ENCODE results near the gene TRAPPC11. TPM values are rescaled to one million over a fixed set of nuclear protein-coding genes. Genes with fewer than 3 reads are reported as not detected.
A peak's percentile ranks its signal among the peaks of the same experiment; 100 is the strongest.

The TRAPPC11 gene
- total RNA-seq, 2 experiments from 2014 or later, result 18.9 to 21.6 TPM

GRCh38 chr4:183670960-183671555, 12.0 kb downstream of the TRAPPC11 start:
- no peak overlapping the region for H3K4me3 Mint-ChIP-seq
- no peaks in the 10 kb centered on the region for H3K9me3 Mint-ChIP-seq
- peaks cover 4% of the 10 kb centered on the region for H3K36me3 Mint-ChIP-seq
- no peaks in the 10 kb centered on the region for H3K27me3 Mint-ChIP-seq
- DNase-seq, result no peak
- no peaks in the 10 kb centered on the region for H3K4me1 Mint-ChIP-seq
- H3K27ac Mint-ChIP-seq, result no peak overlapping the region

- Mint-ChIP-seq H3K27me3 (no peaks in the 10 kb centered on the region), H3K4me3 (no peak overlapping the region), H3K36me3 (peaks cover 6% of the 10 kb centered on the region), H3K4me1 (no peaks in the 10 kb centered on the region), H3K27ac (no peak overlapping the region), H3K9me3 (no peaks in the 10 kb centered on the region)
- no peak for DNase-seq
Measured at GRCh38 chr4:183674153-183674552, 15.1 kb downstream of the TRAPPC11 start.

DNA sequence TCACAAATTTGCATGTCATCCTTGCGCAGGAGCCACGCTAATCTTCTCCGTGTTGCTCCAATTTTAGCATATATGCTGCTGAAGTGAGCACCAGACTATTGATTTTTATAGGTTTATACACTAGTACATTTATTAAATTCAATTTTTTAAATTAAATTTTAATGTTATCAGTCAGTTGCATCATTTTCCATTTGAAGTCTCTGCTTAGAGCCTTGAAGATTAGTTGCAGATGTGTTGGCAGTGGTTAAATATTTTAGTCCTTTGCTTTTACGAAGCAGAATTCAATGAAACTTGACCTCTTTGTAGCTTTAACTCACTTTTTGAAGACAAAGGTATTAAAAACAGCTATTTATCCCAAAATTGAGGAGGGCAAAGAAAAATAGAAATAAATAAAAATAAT, 16.5 kb downstream of the TRAPPC11 start:
- H3K36me3 Mint-ChIP-seq, result peaks cover 8% of the 10 kb centered on the region
- no peak overlapping the region for H3K4me3 Mint-ChIP-seq
- H3K27me3 Mint-ChIP-seq, result no peaks in the 10 kb centered on the region

GRCh38 chr4:183681119-183681518, 22.0 kb downstream of the TRAPPC11 start:
- no peak for DNase-seq
- Mint-ChIP-seq H3K4me1 (no peaks in the 10 kb centered on the region), H3K4me3 (no peak overlapping the region), H3K9me3 (no peaks in the 10 kb centered on the region), H3K27ac (no peak overlapping the region), H3K27me3 (no peaks in the 10 kb centered on the region), H3K36me3 (peaks cover 6% of the 10 kb centered on the region)

More for the DNA sequence above, 16.5 kb downstream of the TRAPPC11 start:
- no peak overlapping the region for H3K27ac Mint-ChIP-seq
- no peaks in the 10 kb centered on the region for H3K9me3 Mint-ChIP-seq
- DNase-seq, result no peak
- no peaks in the 10 kb centered on the region for H3K4me1 Mint-ChIP-seq

DNA sequence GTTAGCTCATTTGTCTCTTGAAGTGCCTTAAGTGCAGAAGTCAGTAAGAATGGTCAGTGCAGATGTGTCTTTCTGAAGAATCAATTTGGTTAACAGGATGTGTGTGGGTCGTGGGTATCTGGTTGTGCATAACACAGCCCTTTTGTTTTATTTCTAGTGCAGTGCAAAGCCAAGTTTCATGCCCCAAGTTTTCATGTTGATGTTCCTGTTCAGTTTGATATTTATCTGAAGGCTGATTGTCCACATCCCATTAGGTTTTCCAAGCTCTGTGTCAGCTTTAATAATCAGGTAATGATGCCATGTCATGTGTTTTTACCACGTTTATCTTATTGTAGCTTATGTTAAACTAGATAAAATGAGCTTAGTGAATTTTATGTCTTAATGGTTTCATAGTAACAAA, 27.4 kb downstream of the TRAPPC11 start:
- peaks cover 8% of the 10 kb centered on the region for H3K36me3 Mint-ChIP-seq
- no peaks in the 10 kb centered on the region for H3K9me3 Mint-ChIP-seq
- H3K4me3 Mint-ChIP-seq, result no peak overlapping the region
- H3K27ac Mint-ChIP-seq, result no peak overlapping the region
- H3K4me1 Mint-ChIP-seq, result peaks cover 3% of the 10 kb centered on the region
- no peak for DNase-seq
- H3K27me3 Mint-ChIP-seq, result no peaks in the 10 kb centered on the region

GRCh38 chr4:183688216-183688615, 29.1 kb downstream of the TRAPPC11 start:
- H3K36me3 Mint-ChIP-seq, result peaks cover 8% of the 10 kb centered on the region
- H3K4me3 Mint-ChIP-seq, result no peak overlapping the region
- H3K27ac Mint-ChIP-seq, result no peak overlapping the region
- no peaks in the 10 kb centered on the region for H3K27me3 Mint-ChIP-seq
- H3K4me1 Mint-ChIP-seq, result peaks cover 3% of the 10 kb centered on the region
- no peak for DNase-seq
- H3K9me3 Mint-ChIP-seq, result no peaks in the 10 kb centered on the region

DNA sequence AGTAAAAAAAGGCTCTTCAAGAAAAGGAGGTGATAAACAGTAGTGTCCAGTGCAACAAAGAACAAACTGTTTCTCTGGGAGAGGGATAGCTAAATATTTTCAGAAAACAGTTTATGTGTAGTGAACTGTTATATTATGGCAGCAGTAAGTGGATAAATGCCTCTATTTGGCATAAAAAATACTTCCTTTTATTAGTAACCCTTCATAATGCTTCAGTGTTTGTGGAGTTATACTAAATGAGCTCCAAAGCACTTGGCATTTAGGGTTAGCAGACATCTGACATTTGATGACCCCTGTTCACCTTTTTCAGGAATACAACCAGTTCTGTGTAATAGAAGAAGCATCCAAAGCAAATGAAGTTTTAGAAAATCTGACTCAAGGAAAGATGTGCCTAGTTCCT, 31.9 kb downstream of the TRAPPC11 start:
- H3K27me3 Mint-ChIP-seq, result no peaks in the 10 kb centered on the region
- H3K27ac Mint-ChIP-seq, result no peak overlapping the region
- H3K36me3 Mint-ChIP-seq, result peaks cover 17% of the 10 kb centered on the region
- peaks cover 3% of the 10 kb centered on the region for H3K4me1 Mint-ChIP-seq
- DNase-seq, result no peak
- H3K9me3 Mint-ChIP-seq, result no peaks in the 10 kb centered on the region
- no peak overlapping the region for H3K4me3 Mint-ChIP-seq

- Mint-ChIP-seq H3K36me3 (peaks cover 18% of the 10 kb centered on the region), H3K4me3 (no peak overlapping the region), H3K27ac (no peak overlapping the region), H3K9me3 (no peaks in the 10 kb centered on the region), H3K4me1 (peaks cover 3% of the 10 kb centered on the region), H3K27me3 (no peaks in the 10 kb centered on the region)
- no peak for DNase-seq
Measured at GRCh38 chr4:183691897-183692296, 32.8 kb downstream of the TRAPPC11 start.

GRCh38 chr4:183698909-183699308, 39.8 kb downstream of the TRAPPC11 start:
- Mint-ChIP-seq H3K4me3 (no peak overlapping the region), H3K27me3 (no peaks in the 10 kb centered on the region), H3K27ac (no peak overlapping the region), H3K36me3 (peaks cover 34% of the 10 kb centered on the region), H3K9me3 (peaks cover 3% of the 10 kb centered on the region), H3K4me1 (no peaks in the 10 kb centered on the region)
- DNase-seq, result no peak

- H3K4me1 Mint-ChIP-seq, result no peaks in the 10 kb centered on the region
- no peak overlapping the region for H3K27ac Mint-ChIP-seq
- peaks cover 37% of the 10 kb centered on the region for H3K36me3 Mint-ChIP-seq
- no peaks in the 10 kb centered on the region for H3K27me3 Mint-ChIP-seq
- no peak for DNase-seq
- H3K4me3 Mint-ChIP-seq, result no peak overlapping the region
- H3K9me3 Mint-ChIP-seq, result peaks cover 3% of the 10 kb centered on the region
Measured at GRCh38 chr4:183700407-183700806, 41.3 kb downstream of the TRAPPC11 start.

DNA sequence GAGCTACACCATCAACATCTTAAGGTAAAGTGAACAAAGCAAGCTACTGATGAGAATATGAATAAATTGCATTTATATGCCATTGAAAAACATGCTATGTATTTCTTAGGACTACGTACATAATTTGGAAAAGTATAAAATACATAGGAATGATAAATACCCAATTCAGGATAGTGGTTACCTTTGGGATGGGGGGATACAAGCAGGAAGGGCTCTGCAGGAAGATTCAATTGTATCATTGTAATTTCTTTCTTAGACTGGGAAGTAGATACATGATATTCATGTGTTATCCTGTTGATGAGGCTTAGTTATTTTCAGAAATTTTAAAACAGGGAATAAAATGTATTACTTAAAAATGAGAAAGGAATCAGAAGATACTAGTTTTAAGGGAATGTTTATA, 43.4 kb downstream of the TRAPPC11 start:
- H3K4me1 Mint-ChIP-seq, result no peaks in the 10 kb centered on the region
- peaks cover 33% of the 10 kb centered on the region for H3K36me3 Mint-ChIP-seq
- H3K27me3 Mint-ChIP-seq, result no peaks in the 10 kb centered on the region
- DNase-seq, result no peak
- H3K4me3 Mint-ChIP-seq, result no peak overlapping the region
- H3K9me3 Mint-ChIP-seq, result peaks cover 3% of the 10 kb centered on the region
- no peak overlapping the region for H3K27ac Mint-ChIP-seq

DNA sequence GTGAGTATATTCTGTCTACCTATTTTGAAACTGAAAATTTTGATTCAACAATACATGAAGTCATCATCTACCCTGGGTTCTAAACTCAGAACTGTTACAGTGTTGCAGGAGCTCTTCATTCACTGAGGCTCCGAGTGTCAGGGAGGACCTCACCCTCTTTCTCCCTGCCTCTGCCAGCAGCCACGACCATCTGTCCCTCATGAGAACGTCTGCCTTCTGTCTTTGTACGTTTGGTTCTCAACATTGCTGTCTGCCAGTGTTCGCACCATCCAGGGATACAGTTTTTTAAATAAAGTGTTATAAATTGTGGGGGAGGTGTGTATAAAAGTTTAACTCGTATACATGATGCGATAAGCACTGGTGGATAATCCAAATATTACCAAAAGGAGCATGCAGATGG, 55.5 kb downstream of the TRAPPC11 start:
- H3K27ac Mint-ChIP-seq, result no peak overlapping the region
- H3K27me3 Mint-ChIP-seq, result no peaks in the 10 kb centered on the region
- H3K36me3 Mint-ChIP-seq, result peaks cover 5% of the 10 kb centered on the region
- no peaks in the 10 kb centered on the region for H3K9me3 Mint-ChIP-seq
- no peaks in the 10 kb centered on the region for H3K4me1 Mint-ChIP-seq
- H3K4me3 Mint-ChIP-seq, result no peak overlapping the region
- no peak for DNase-seq

DNA sequence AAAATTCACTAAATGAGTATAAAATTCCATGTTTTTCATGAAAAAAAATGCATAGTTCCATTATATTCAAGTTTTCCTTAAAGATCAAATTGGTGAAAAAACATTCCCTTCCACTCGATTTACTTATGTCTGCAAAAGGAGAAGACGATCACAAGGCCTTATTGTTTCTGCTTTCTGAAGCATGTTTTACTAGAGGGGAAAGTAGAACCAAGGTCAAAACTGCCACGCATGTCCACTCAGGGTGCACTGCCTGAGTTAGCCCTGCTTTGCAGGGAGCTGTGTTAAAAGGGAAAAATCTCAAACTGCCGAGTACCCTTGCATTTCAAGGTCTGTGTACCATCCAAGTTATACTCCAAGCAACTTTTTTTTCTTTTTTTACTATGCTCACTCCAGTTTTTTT, 57.2 kb downstream of the TRAPPC11 start:
- no peak overlapping the region for H3K4me3 Mint-ChIP-seq
- no peak overlapping the region for H3K27ac Mint-ChIP-seq
- no peak for DNase-seq
- H3K36me3 Mint-ChIP-seq, result peaks cover 5% of the 10 kb centered on the region
- no peaks in the 10 kb centered on the region for H3K4me1 Mint-ChIP-seq
- no peaks in the 10 kb centered on the region for H3K9me3 Mint-ChIP-seq
- H3K27me3 Mint-ChIP-seq, result peaks cover 7% of the 10 kb centered on the region

DNA sequence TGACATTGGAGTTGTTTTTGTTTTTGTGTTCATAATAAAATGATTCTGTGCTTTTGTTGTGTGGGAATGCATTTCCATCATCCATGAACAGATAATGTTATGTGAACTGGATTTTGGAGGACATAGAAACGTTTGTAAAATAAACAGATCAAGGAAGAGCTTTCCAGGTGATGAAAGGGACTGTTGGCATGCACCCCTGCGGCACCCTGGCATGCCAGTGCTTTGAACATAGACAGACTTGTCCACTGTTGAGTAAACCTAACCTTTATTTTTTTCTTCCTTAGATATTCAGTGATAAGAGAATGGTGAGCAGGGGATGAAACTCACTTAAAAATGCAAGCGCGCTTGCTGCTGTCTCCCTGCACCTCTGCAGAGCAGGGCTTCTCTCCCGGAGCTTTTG, 59.8 kb downstream of the TRAPPC11 start:
- H3K27ac Mint-ChIP-seq, result no peak overlapping the region
- H3K4me3 Mint-ChIP-seq, result no peak overlapping the region
- DNase-seq, result no peak

GRCh38 chr4:183721207-183722081, 62.4 kb downstream of the TRAPPC11 start:
- peaks cover 4% of the 10 kb centered on the region for H3K4me1 Mint-ChIP-seq
- no peaks in the 10 kb centered on the region for H3K9me3 Mint-ChIP-seq
- peak overlapping the region; percentile 67 for H3K4me3 Mint-ChIP-seq
- H3K27me3 Mint-ChIP-seq, result peaks cover 40% of the 10 kb centered on the region
- no peaks in the 10 kb centered on the region for H3K36me3 Mint-ChIP-seq
- DNase-seq, result peak; percentile 41
- peak overlapping the region; percentile 9 for H3K27ac Mint-ChIP-seq

More for the DNA sequence above, 59.8 kb downstream of the TRAPPC11 start:
- peaks cover 4% of the 10 kb centered on the region for H3K4me1 Mint-ChIP-seq
- H3K27me3 Mint-ChIP-seq, result peaks cover 28% of the 10 kb centered on the region
- no peaks in the 10 kb centered on the region for H3K9me3 Mint-ChIP-seq
- H3K36me3 Mint-ChIP-seq, result no peaks in the 10 kb centered on the region

Data from activated naive CD8-positive, alpha-beta T cell treated with anti-CD3 and anti-CD28 coated beads for 36 hours (primary cell).